K562 (cell line): ENCODE results near the gene DCAF10.

Experiments
- ELF4 ChIP-seq: fragments of 450-650 bp; formaldehyde crosslinking; IDR thresholded peaks from 2 replicates; pipeline ENCODE4 v1.4.0; 2022; ENCODE audit warnings: missing genetic modification characterization
- ESRRA ChIP-seq: fragments of 450-650 bp; IDR thresholded peaks from 2 replicates; pipeline ENCODE4 v1.6.1; 2014; ENCODE audit warnings: low read depth, mild to moderate bottlenecking, moderate library complexity, borderline replicate concordance
- FOXP4 ChIP-seq: sonication (generic); formaldehyde crosslinking; IDR thresholded peaks from 2 replicates; pipeline ENCODE4 v1.8.0; 2022; ENCODE audit warnings: mild to moderate bottlenecking, missing genetic modification reagents, borderline replicate concordance
- HDAC2 ChIP-seq: fragments of 450-650 bp; IDR thresholded peaks from 2 replicates; pipeline ENCODE4 v1.6.1; 2016; ENCODE audit warnings: mild to moderate bottlenecking
- HLTF ChIP-seq: fragments of 450-650 bp; IDR thresholded peaks from 2 replicates; pipeline ENCODE4 v1.6.1; 2016
- MXI1 ChIP-seq: IDR thresholded peaks from 2 replicates; pipeline ENCODE4 v1.6.1; 2011; ENCODE audit warnings: low read depth, mild to moderate bottlenecking, improper control_type of control experiment, low read length
- NFE2 ChIP-seq: IDR thresholded peaks from 2 replicates; pipeline ENCODE4 v1.6.1; 2014; ENCODE audit warnings: antibody characterized with exemption, low read depth
- POLR2A ChIP-seq: fragments of 450-650 bp; conservative IDR thresholded peaks from 2 replicates; pipeline ENCODE4 v1.6.1; 2016
- ZNF140 ChIP-seq: fragments of 250-450 bp; sonication (Bioruptor Pico); IDR thresholded peaks from 2 replicates; pipeline ENCODE4 v1.8.0; 2021; ENCODE audit warnings: moderate library complexity, mild to moderate bottlenecking, inconsistent platforms
- TF ChIP-seq, protein P1 (sequence below), 3 experiments: fragments of 200-800 bp in 1 of 3; fragments of 250-450 bp in 1 of 3; fragments of 450-650 bp in 1 of 3; sonication (Bioruptor Pico) in 1 of 3; sonication (Bioruptor generic) in 1 of 3; formaldehyde crosslinking in 1 of 3; IDR thresholded peaks; 2 replicates each; pipeline versions ENCODE4 v1.6.1 to v1.8.0; 2016 to 2022; ENCODE audit warnings: mild to moderate bottlenecking in 2 of 3, missing genetic modification characterization in 2 of 3, missing compliant biosample characterization in 1 of 3, moderate library complexity in 1 of 3
- TF ChIP-seq, protein P2 (sequence below): sonication (generic); formaldehyde crosslinking; IDR thresholded peaks from 2 replicates; pipeline ENCODE4 v1.4.0; 2020; ENCODE audit warnings: mild to moderate bottlenecking, missing genetic modification reagents
- TF ChIP-seq, protein P3 (sequence below), 3 experiments: IDR thresholded peaks in 2 of 3; conservative IDR thresholded peaks in 1 of 3; 2 replicates each; pipeline ENCODE4 v1.5.1; 2011 to 2012; ENCODE audit warnings: low read length in 3 of 3, mild to moderate bottlenecking in 3 of 3, control low read depth in 2 of 3, improper control_type of control experiment in 1 of 3, inconsistent platforms in 1 of 3, low read depth in 1 of 3, mixed read lengths in 1 of 3, moderate library complexity in 1 of 3; ENCODE audit not compliant: insufficient read depth in 2 of 3

GRCh38 chr9:37811906-37812476 lies 11.4 kb downstream of the DCAF10 start:
- TF ChIP-seq HDAC2 = no peak
- no peak for TF ChIP-seq HLTF
- TF ChIP-seq, protein P1, sequence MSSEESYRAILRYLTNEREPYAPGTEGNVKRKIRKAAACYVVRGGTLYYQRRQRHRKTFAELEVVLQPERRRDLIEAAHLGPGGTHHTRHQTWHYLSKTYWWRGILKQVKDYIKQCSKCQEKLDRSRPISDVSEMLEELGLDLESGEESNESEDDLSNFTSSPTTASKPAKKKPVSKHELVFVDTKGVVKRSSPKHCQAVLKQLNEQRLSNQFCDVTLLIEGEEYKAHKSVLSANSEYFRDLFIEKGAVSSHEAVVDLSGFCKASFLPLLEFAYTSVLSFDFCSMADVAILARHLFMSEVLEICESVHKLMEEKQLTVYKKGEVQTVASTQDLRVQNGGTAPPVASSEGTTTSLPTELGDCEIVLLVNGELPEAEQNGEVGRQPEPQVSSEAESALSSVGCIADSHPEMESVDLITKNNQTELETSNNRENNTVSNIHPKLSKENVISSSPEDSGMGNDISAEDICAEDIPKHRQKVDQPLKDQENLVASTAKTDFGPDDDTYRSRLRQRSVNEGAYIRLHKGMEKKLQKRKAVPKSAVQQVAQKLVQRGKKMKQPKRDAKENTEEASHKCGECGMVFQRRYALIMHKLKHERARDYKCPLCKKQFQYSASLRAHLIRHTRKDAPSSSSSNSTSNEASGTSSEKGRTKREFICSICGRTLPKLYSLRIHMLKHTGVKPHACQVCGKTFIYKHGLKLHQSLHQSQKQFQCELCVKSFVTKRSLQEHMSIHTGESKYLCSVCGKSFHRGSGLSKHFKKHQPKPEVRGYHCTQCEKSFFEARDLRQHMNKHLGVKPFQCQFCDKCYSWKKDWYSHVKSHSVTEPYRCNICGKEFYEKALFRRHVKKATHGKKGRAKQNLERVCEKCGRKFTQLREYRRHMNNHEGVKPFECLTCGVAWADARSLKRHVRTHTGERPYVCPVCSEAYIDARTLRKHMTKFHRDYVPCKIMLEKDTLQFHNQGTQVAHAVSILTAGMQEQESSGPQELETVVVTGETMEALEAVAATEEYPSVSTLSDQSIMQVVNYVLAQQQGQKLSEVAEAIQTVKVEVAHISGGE (CRISPR knock-in tag; IDR thresholded peaks at IDR 0.05) = no peak
- TF ChIP-seq MXI1 = no peak
- TF ChIP-seq NFE2 = no peak
- TF ChIP-seq ESRRA = no peak
- TF ChIP-seq, protein P2, sequence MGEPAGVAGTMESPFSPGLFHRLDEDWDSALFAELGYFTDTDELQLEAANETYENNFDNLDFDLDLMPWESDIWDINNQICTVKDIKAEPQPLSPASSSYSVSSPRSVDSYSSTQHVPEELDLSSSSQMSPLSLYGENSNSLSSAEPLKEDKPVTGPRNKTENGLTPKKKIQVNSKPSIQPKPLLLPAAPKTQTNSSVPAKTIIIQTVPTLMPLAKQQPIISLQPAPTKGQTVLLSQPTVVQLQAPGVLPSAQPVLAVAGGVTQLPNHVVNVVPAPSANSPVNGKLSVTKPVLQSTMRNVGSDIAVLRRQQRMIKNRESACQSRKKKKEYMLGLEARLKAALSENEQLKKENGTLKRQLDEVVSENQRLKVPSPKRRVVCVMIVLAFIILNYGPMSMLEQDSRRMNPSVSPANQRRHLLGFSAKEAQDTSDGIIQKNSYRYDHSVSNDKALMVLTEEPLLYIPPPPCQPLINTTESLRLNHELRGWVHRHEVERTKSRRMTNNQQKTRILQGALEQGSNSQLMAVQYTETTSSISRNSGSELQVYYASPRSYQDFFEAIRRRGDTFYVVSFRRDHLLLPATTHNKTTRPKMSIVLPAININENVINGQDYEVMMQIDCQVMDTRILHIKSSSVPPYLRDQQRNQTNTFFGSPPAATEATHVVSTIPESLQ = no peak
- no peak for TF ChIP-seq FOXP4 (CRISPR knock-in tag)
- TF ChIP-seq, protein P3, sequence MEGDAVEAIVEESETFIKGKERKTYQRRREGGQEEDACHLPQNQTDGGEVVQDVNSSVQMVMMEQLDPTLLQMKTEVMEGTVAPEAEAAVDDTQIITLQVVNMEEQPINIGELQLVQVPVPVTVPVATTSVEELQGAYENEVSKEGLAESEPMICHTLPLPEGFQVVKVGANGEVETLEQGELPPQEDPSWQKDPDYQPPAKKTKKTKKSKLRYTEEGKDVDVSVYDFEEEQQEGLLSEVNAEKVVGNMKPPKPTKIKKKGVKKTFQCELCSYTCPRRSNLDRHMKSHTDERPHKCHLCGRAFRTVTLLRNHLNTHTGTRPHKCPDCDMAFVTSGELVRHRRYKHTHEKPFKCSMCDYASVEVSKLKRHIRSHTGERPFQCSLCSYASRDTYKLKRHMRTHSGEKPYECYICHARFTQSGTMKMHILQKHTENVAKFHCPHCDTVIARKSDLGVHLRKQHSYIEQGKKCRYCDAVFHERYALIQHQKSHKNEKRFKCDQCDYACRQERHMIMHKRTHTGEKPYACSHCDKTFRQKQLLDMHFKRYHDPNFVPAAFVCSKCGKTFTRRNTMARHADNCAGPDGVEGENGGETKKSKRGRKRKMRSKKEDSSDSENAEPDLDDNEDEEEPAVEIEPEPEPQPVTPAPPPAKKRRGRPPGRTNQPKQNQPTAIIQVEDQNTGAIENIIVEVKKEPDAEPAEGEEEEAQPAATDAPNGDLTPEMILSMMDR (IDR thresholded peaks at IDR 0.05 in 2 of 3, conservative IDR thresholded peaks at IDR 0.05 in 1 of 3; ENCODE audit: insufficient read depth in 2 of 3, low read depth in 1 of 3, low read length in 3 of 3) = no peak
- TF ChIP-seq POLR2A = no peak
- no peak for TF ChIP-seq ZNF140
- no peak for TF ChIP-seq ELF4
